Kidney tubule cell (primary cell): ENCODE data around the gene PDZRN4.
"Not testable (repeated sequence)": the region's sequence is repeated elsewhere in the genome, so short reads cannot be mapped to it uniquely, and the experiment has no call there.

Experiments used
- DNase-seq: peaks from one replicate; pipeline ENCODE4 v3.0.0-alpha.2; 2018; ENCODE audit warnings: low spot score

PDZRN4 gene

GRCh38 chr12:41188058-41188840, at the start of gene PDZRN4:
TSS of gene PDZRN4 (plus strand) at chr12:41188320.
- DNase-seq = peak; percentile 33

- DNase-seq = no peak
Measured at GRCh38 chr12:41140117-41140516, 48.0 kb upstream of the PDZRN4 start.

GRCh38 chr12:41141104-41141503, 47.0 kb upstream of the PDZRN4 start:
- DNase-seq = no peak

GRCh38 chr12:41142376-41142775, 45.7 kb upstream of the PDZRN4 start:
- DNase-seq = no peak

- DNase-seq = peak; percentile 15
Measured at GRCh38 chr12:41151793-41152192, 36.3 kb upstream of the PDZRN4 start.

- no peak for DNase-seq
Measured at GRCh38 chr12:41162461-41162860, 25.7 kb upstream of the PDZRN4 start.

- no peak for DNase-seq
Measured at GRCh38 chr12:41167701-41168100, 20.4 kb upstream of the PDZRN4 start.

- DNase-seq = no peak
Measured at GRCh38 chr12:41174602-41175001, 13.5 kb upstream of the PDZRN4 start.

- not testable (repeated sequence) for DNase-seq
Measured at GRCh38 chr12:41179507-41179906, 8.6 kb upstream of the PDZRN4 start.

- no peak for DNase-seq
Measured at GRCh38 chr12:41184864-41185263, 3.3 kb upstream of the PDZRN4 start.

GRCh38 chr12:41186026-41186425, 2.1 kb upstream of the PDZRN4 start:
- DNase-seq = no peak

GRCh38 chr12:41188841-41189394, 798 bp downstream of the PDZRN4 start:
- DNase-seq = no peak

GRCh38 chr12:41189395-41190251, 1.5 kb downstream of the PDZRN4 start:
- DNase-seq = no peak

GRCh38 chr12:41190338-41190737, 2.2 kb downstream of the PDZRN4 start:
- DNase-seq = peak; percentile 20

GRCh38 chr12:41191549-41191948, 3.4 kb downstream of the PDZRN4 start:
- not testable (repeated sequence) for DNase-seq

- DNase-seq = no peak
Measured at GRCh38 chr12:41193311-41193710, 5.2 kb downstream of the PDZRN4 start.

- no peak for DNase-seq
Measured at GRCh38 chr12:41202051-41202450, 13.9 kb downstream of the PDZRN4 start.

- DNase-seq = peak; percentile 25
Measured at GRCh38 chr12:41205070-41205709, 17.1 kb downstream of the PDZRN4 start.

- DNase-seq = no peak
Measured at GRCh38 chr12:41206298-41206697, 18.2 kb downstream of the PDZRN4 start.

- no peak for DNase-seq
Measured at GRCh38 chr12:41211448-41211847, 23.3 kb downstream of the PDZRN4 start.

- no peak for DNase-seq
Measured at GRCh38 chr12:41212625-41213024, 24.5 kb downstream of the PDZRN4 start.

- DNase-seq = no peak
Measured at GRCh38 chr12:41213107-41213506, 25.0 kb downstream of the PDZRN4 start.
